ENCODE results near the gene IL23R. TPM values are rescaled to one million over a fixed set of nuclear protein-coding genes. Genes with fewer than 3 reads are reported as not detected.

The IL23R gene
- polyA plus RNA-seq, 4 donors = 0.06 to 1.3 TPM; not detected in 2

DNA sequence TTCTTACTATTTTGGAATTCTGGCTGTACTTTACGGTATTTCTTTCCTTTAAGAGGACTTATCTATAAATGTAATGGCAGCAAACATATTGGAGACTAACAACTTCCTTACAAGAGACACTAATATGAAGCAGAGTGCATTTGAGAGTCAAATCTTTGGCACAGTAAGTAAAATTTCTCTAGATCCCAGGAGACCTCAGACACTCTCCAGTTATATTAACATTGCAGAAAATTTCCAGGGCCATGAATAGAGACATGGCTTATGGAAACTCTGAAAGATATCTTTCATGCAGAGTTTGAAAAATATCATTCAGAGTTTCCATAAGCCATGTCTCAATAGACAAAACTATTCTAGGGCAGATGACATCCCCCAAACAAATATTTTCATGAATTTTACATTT, 51.2 kb downstream of the IL23R start:
- Histone ChIP-seq H3K4me1 (ENCODE audit: control insufficient read depth in 3 of 3, insufficient read depth in 2 of 3, low read depth in 1 of 3, low read length in 2 of 3) (no peaks in the 10 kb centered on the region), H3K27me3 (ENCODE audit: control insufficient read depth in 3 of 3, insufficient read depth in 3 of 3, low read length in 3 of 3) (no peaks in the 10 kb centered on the region), H3K36me3 (ENCODE audit: control insufficient read depth in 3 of 3, insufficient read depth in 2 of 3, low read depth in 1 of 3, low read length in 3 of 3) (no peaks in the 10 kb centered on the region), H3K27ac (ENCODE audit: low read depth in 1 of 3, low read length in 2 of 3) (no peak overlapping the region), H3K4me3 (ENCODE audit: low read depth in 1 of 3, low read length in 3 of 3) (no peak overlapping the region), H3K9me3 (ENCODE audit: control insufficient read depth in 2 of 2, insufficient read depth in 1 of 2, low read depth in 1 of 2, low read length in 1 of 2) (no peaks in the 10 kb centered on the region)
- FAIRE-seq (no peak), DNase-seq (no peak)
- WGBS, 3 donors = 61 to 76% (median 67%) methylated on average over 1 of the region's 1 CpG

DNA sequence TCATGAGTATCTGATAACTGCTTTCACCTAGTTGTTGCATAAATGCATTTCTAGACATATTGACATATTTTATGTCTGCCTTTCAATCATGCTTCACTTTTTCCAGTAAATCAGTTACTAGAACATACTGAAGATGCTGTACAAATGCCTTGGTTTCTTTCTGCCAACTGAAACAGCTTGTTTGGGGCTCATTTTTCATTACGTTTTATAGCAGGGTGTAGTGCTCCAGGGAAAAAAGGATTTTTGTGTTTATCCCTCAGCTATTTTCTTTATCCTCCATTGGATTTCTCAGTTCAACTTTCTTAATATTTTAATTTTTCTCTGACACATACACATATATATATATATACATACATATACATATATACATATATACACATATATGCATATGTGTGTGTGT, 51.7 kb downstream of the IL23R start:
- WGBS, 3 donors = 66 to 97% (median 88%) methylated on average over 1 of the region's 1 CpG
- Histone ChIP-seq H3K27me3 (ENCODE audit: control insufficient read depth in 3 of 3, insufficient read depth in 3 of 3, low read length in 3 of 3) (no peaks in the 10 kb centered on the region), H3K4me1 (ENCODE audit: control insufficient read depth in 3 of 3, insufficient read depth in 2 of 3, low read depth in 1 of 3, low read length in 2 of 3) (no peaks in the 10 kb centered on the region), H3K36me3 (ENCODE audit: control insufficient read depth in 3 of 3, insufficient read depth in 2 of 3, low read depth in 1 of 3, low read length in 3 of 3) (no peaks in the 10 kb centered on the region), H3K9me3 (ENCODE audit: control insufficient read depth in 2 of 2, insufficient read depth in 1 of 2, low read depth in 1 of 2, low read length in 1 of 2) (no peaks in the 10 kb centered on the region), H3K27ac (ENCODE audit: low read depth in 1 of 3, low read length in 2 of 3) (no peak overlapping the region), H3K4me3 (ENCODE audit: low read depth in 1 of 3, low read length in 3 of 3) (no peak overlapping the region)
- no peak for FAIRE-seq
- no peak for DNase-seq

DNA sequence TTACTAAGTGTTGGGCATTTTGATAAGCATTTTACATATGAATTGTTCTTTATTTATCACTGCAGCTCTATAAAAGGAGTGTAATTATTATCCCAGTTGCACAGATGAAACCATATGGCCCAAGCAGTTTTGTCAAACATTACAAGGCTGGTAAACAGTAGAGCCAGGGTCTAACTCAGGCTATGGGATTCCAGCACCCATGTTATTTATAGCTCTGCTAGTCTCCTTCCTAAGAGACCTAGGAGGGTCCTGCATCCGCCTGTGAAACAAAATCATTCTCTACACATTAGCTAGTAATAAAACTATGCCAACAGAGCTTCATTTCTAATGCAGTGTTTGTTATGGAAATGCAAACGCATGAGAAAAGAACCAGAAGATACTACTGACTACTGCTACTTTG, 58.6 kb downstream of the IL23R start:
- WGBS, 3 donors = 59 to 67% (median 67%) methylated on average over 2 of the region's 2 CpGs
- Histone ChIP-seq H3K36me3 (ENCODE audit: control insufficient read depth in 3 of 3, insufficient read depth in 2 of 3, low read depth in 1 of 3, low read length in 3 of 3) (no peaks in the 10 kb centered on the region), H3K27me3 (ENCODE audit: control insufficient read depth in 3 of 3, insufficient read depth in 3 of 3, low read length in 3 of 3) (no peaks in the 10 kb centered on the region), H3K4me1 (ENCODE audit: control insufficient read depth in 3 of 3, insufficient read depth in 2 of 3, low read depth in 1 of 3, low read length in 2 of 3) (no peaks in the 10 kb centered on the region), H3K9me3 (ENCODE audit: control insufficient read depth in 2 of 2, insufficient read depth in 1 of 2, low read depth in 1 of 2, low read length in 1 of 2) (peaks cover 0 to 8% of the 10 kb centered on the region in 2 donors), H3K27ac (ENCODE audit: low read depth in 1 of 3, low read length in 2 of 3) (no peak overlapping the region), H3K4me3 (ENCODE audit: low read depth in 1 of 3, low read length in 3 of 3) (no peak overlapping the region)
- FAIRE-seq = no peak
- DNase-seq = peak in 1 of 2 donors; percentile 23

DNA sequence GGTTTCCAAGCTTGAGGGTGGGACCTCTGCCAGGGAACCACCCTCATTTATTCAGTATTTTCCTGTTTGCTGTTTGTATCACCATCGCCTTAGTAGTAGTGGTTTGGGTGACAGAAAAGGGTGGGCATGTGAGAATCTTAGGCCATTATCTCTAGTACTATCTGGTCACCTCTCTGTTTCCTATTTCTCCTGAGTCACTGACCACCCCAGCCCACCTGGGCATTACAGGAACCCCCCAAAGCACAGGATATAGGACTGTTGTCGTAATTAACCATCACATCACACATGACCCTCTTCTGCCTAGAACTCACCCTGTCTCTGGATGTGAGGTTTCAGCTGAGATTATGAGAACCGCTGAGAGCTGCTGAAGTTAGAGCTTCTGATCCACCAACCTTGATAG, 60.4 kb downstream of the IL23R start:
- no peaks in the 10 kb centered on the region for H3K36me3 ChIP-seq (ENCODE audit: control insufficient read depth in 3 of 3, insufficient read depth in 2 of 3, low read depth in 1 of 3, low read length in 3 of 3)
- 88 to 95% (median 89%) methylated on average over 3 of the region's 3 CpGs for WGBS, 3 donors
- H3K27me3 ChIP-seq (ENCODE audit: control insufficient read depth in 3 of 3, insufficient read depth in 3 of 3, low read length in 3 of 3) = no peaks in the 10 kb centered on the region
- H3K27ac ChIP-seq (ENCODE audit: low read depth in 1 of 3, low read length in 2 of 3) = no peak overlapping the region
- DNase-seq (no peak), FAIRE-seq (no peak)
- no peaks in the 10 kb centered on the region for H3K4me1 ChIP-seq (ENCODE audit: control insufficient read depth in 3 of 3, insufficient read depth in 2 of 3, low read depth in 1 of 3, low read length in 2 of 3)
- no peak overlapping the region for H3K4me3 ChIP-seq (ENCODE audit: low read depth in 1 of 3, low read length in 3 of 3)
- peaks cover 0 to 8% of the 10 kb centered on the region in 2 donors for H3K9me3 ChIP-seq (ENCODE audit: control insufficient read depth in 2 of 2, insufficient read depth in 1 of 2, low read depth in 1 of 2, low read length in 1 of 2)

DNA sequence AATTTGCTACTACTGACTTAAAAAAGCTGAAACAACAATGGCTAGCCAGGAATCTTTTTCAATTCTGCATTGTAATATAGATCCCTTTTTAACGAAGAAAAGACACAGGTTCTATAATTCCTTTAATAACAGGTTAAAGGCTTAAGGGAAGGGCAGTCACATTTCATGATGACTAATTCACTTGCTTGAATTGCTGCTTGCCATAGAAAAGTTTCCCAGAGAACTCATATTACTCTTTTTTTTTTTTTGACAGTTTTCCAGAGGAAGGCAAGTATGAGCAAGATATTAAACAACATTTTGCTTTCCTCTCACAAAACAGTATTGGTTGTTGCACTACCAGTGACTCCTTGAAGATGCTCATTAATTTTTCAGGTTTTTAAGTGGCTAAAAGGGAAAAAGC, 60.9 kb downstream of the IL23R start:
- Histone ChIP-seq H3K9me3 (ENCODE audit: control insufficient read depth in 2 of 2, insufficient read depth in 1 of 2, low read depth in 1 of 2, low read length in 1 of 2) (peaks cover 0 to 8% of the 10 kb centered on the region in 2 donors), H3K4me3 (ENCODE audit: low read depth in 1 of 3, low read length in 3 of 3) (no peak overlapping the region), H3K27me3 (ENCODE audit: control insufficient read depth in 3 of 3, insufficient read depth in 3 of 3, low read length in 3 of 3) (no peaks in the 10 kb centered on the region), H3K27ac (ENCODE audit: low read depth in 1 of 3, low read length in 2 of 3) (no peak overlapping the region), H3K4me1 (ENCODE audit: control insufficient read depth in 3 of 3, insufficient read depth in 2 of 3, low read depth in 1 of 3, low read length in 2 of 3) (no peaks in the 10 kb centered on the region), H3K36me3 (ENCODE audit: control insufficient read depth in 3 of 3, insufficient read depth in 2 of 3, low read depth in 1 of 3, low read length in 3 of 3) (no peaks in the 10 kb centered on the region)
- 87 to 95% (median 92%) methylated on average over 1 of the region's 1 CpG for WGBS, 3 donors
- DNase-seq (no peak), FAIRE-seq (no peak)

DNA sequence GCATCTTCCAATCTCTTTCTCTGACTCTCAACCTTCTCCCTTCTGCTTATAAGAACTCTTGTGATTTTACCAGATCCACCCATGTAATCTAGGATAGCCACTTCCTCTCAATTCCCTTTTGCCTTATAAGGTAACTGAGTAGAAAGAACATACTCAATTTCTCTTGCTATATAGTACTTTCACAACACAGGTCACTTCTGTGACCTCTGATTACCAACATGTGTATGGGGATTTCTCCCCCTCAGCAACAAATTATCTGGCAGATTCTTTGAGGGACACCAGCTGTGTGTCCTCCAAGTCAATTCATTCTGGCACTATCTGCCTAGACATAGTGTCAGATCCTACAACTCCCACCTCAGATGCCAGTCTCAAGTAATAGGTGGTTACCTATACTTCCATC, 62.5 kb downstream of the IL23R start:
- H3K36me3 ChIP-seq (ENCODE audit: control insufficient read depth in 3 of 3, insufficient read depth in 2 of 3, low read depth in 1 of 3, low read length in 3 of 3) = no peaks in the 10 kb centered on the region
- no peaks in the 10 kb centered on the region for H3K4me1 ChIP-seq (ENCODE audit: control insufficient read depth in 3 of 3, insufficient read depth in 2 of 3, low read depth in 1 of 3, low read length in 2 of 3)
- H3K9me3 ChIP-seq (ENCODE audit: control insufficient read depth in 2 of 2, insufficient read depth in 1 of 2, low read depth in 1 of 2, low read length in 1 of 2) = peaks cover 0 to 8% of the 10 kb centered on the region in 2 donors
- H3K27me3 ChIP-seq (ENCODE audit: control insufficient read depth in 3 of 3, insufficient read depth in 3 of 3, low read length in 3 of 3) = no peaks in the 10 kb centered on the region
- FAIRE-seq (no peak), DNase-seq (no peak)
- no peak overlapping the region for H3K4me3 ChIP-seq (ENCODE audit: low read depth in 1 of 3, low read length in 3 of 3)
- H3K27ac ChIP-seq (ENCODE audit: low read depth in 1 of 3, low read length in 2 of 3) = no peak overlapping the region

DNA sequence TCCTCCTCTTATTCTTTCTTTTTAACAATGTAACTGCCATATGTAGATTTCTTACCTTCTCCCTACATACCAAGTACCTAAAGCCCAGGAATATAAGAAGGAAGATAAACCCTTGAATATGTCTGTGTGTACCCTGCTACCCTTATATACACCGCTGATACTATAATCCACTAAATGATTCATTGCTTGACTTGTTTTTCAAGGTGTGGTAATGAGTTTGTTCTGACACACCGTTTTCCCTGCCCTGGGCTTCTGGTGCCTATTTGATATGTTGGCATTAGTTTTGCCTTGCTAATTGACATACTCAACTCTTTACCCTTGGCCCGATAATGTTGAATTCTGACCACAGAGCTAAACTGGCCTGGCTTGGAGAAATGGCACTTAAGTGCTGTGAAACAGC, 64.3 kb downstream of the IL23R start:
- H3K4me1 ChIP-seq (ENCODE audit: control insufficient read depth in 3 of 3, insufficient read depth in 2 of 3, low read depth in 1 of 3, low read length in 2 of 3) = no peaks in the 10 kb centered on the region
- H3K27ac ChIP-seq (ENCODE audit: low read depth in 1 of 3, low read length in 2 of 3) = no peak overlapping the region
- 40 to 49% (median 45%) methylated on average over 3 of the region's 3 CpGs for WGBS, 3 donors
- no peak overlapping the region for H3K4me3 ChIP-seq (ENCODE audit: low read depth in 1 of 3, low read length in 3 of 3)
- DNase-seq (no peak), FAIRE-seq (no peak)
- peaks cover 0 to 8% of the 10 kb centered on the region in 2 donors for H3K9me3 ChIP-seq (ENCODE audit: control insufficient read depth in 2 of 2, insufficient read depth in 1 of 2, low read depth in 1 of 2, low read length in 1 of 2)
- no peaks in the 10 kb centered on the region for H3K36me3 ChIP-seq (ENCODE audit: control insufficient read depth in 3 of 3, insufficient read depth in 2 of 3, low read depth in 1 of 3, low read length in 3 of 3)
- no peaks in the 10 kb centered on the region for H3K27me3 ChIP-seq (ENCODE audit: control insufficient read depth in 3 of 3, insufficient read depth in 3 of 3, low read length in 3 of 3)

DNA sequence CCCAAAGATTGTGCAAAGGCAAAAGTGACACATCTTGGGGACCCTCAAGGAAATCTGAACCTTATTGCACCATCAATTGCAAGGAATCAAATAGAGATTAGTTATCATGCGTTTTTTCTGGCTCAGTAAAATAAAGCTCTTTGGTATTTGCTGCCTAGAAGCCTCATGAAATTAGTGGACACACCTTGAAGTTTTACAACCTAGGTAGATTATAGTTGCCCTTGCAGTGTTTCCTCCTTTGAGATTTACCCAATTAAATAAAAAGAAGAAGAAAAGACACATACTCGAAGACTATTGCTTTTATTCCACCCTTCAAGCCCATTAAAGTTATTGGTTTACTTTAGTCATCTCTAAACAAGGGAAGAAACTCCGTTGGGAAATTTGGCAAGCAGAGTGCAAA, 70.0 kb downstream of the IL23R start:
- WGBS, 3 donors = 13 to 46% (median 41%) methylated on average over 3 of the region's 3 CpGs
- H3K27ac ChIP-seq (ENCODE audit: low read depth in 1 of 3, low read length in 2 of 3) = no peak overlapping the region
- no peaks in the 10 kb centered on the region for H3K27me3 ChIP-seq (ENCODE audit: control insufficient read depth in 3 of 3, insufficient read depth in 3 of 3, low read length in 3 of 3)
- no peaks in the 10 kb centered on the region for H3K4me1 ChIP-seq (ENCODE audit: control insufficient read depth in 3 of 3, insufficient read depth in 2 of 3, low read depth in 1 of 3, low read length in 2 of 3)
- no peak for FAIRE-seq
- no peaks in the 10 kb centered on the region for H3K9me3 ChIP-seq (ENCODE audit: control insufficient read depth in 2 of 2, insufficient read depth in 1 of 2, low read depth in 1 of 2, low read length in 1 of 2)
- no peaks in the 10 kb centered on the region for H3K36me3 ChIP-seq (ENCODE audit: control insufficient read depth in 3 of 3, insufficient read depth in 2 of 3, low read depth in 1 of 3, low read length in 3 of 3)
- H3K4me3 ChIP-seq (ENCODE audit: low read depth in 1 of 3, low read length in 3 of 3) = no peak overlapping the region
- peak; percentile 27 to 32 for DNase-seq

DNA sequence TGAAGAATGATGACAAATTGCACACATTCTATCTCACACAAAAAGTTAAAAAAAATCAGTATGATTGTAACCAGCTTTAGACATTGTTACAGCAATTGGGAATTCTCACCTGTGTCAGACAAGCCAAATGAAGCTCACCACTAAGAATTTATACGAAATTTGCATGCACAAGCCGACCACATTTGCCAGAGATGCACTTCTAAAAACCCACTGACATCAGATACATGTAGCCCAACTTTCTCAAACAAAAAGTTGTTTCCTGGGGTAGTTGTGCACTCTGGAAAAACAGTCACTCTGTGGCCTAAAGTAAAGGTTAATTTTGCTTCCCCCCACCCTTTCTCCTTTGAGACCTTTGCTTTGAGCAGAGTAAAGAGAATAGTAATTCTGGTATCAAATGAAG, 73.5 kb downstream of the IL23R start:
- H3K4me1 ChIP-seq (ENCODE audit: control insufficient read depth in 3 of 3, insufficient read depth in 2 of 3, low read depth in 1 of 3, low read length in 2 of 3) = no peaks in the 10 kb centered on the region
- H3K9me3 ChIP-seq (ENCODE audit: control insufficient read depth in 2 of 2, insufficient read depth in 1 of 2, low read depth in 1 of 2, low read length in 1 of 2) = no peaks in the 10 kb centered on the region
- H3K36me3 ChIP-seq (ENCODE audit: control insufficient read depth in 3 of 3, insufficient read depth in 2 of 3, low read depth in 1 of 3, low read length in 3 of 3) = no peaks in the 10 kb centered on the region
- 38 to 80% (median 60%) methylated on average over 2 of the region's 2 CpGs for WGBS, 3 donors
- FAIRE-seq (no peak), DNase-seq (no peak)
- no peak overlapping the region for H3K4me3 ChIP-seq (ENCODE audit: low read depth in 1 of 3, low read length in 3 of 3)
- H3K27me3 ChIP-seq (ENCODE audit: control insufficient read depth in 3 of 3, insufficient read depth in 3 of 3, low read length in 3 of 3) = no peaks in the 10 kb centered on the region
- no peak overlapping the region for H3K27ac ChIP-seq (ENCODE audit: low read depth in 1 of 3, low read length in 2 of 3)

All from small intestine (tissue), 7 donors.